Measurements from ENCODE around the gene SPEN. TPM values are rescaled to one million over a fixed set of nuclear protein-coding genes. Genes with fewer than 3 reads are reported as not detected.

The SPEN gene
- total and polyA plus RNA-seq, 4 donors, result 10.7 to 82.3 (median 36.8) TPM

GRCh38 chr1:15852036-15852827 is 4.7 kb downstream of the SPEN start:
- no peaks in the 10 kb centered on the region for H3K36me3 ChIP-seq (ENCODE audit: control insufficient read depth in 4 of 4, insufficient read depth in 4 of 4, low read length in 4 of 4)
- ATAC-seq (ENCODE audit: insufficient read depth, low FRiP score) (no peak), DNase-seq (no peak)
- no peaks in the 10 kb centered on the region for H3K9me3 ChIP-seq (ENCODE audit: control insufficient read depth in 4 of 4, insufficient read depth in 3 of 4, low read length in 3 of 4)
- 40 to 42% methylated on average over 6 of the region's 6 CpGs for WGBS, 2 donors
- H3K4me3 ChIP-seq, result no peak overlapping the region
- TF ChIP-seq CTCF (IDR thresholded peaks at IDR 0.05; ENCODE audit: control extremely low read depth, extremely low read depth), result no peak
- H3K27me3 ChIP-seq (ENCODE audit: control insufficient read depth in 3 of 3, insufficient read depth in 3 of 3, low read length in 2 of 3), result no peaks in the 10 kb centered on the region
- H3K4me1 ChIP-seq (ENCODE audit: control insufficient read depth in 5 of 5, insufficient read depth in 5 of 5, low read length in 5 of 5), result peaks cover 2 to 19% (median 5%) of the 10 kb centered on the region in 5 donors
- H3K27ac ChIP-seq (ENCODE audit: low read depth in 1 of 2, low read length in 1 of 2), result no peak overlapping the region
- no peak overlapping the region for H3K9ac ChIP-seq (ENCODE audit: insufficient read depth in 1 of 2, low read length in 2 of 2)

GRCh38 chr1:15852828-15853302 is 5.4 kb downstream of the SPEN start:
- no peak overlapping the region for H3K27ac ChIP-seq (ENCODE audit: low read depth in 1 of 2, low read length in 1 of 2)
- no peak for ATAC-seq (ENCODE audit: insufficient read depth, low FRiP score)
- WGBS, 2 donors, result 89 to 90% methylated on average over 3 of the region's 3 CpGs

GRCh38 chr1:15856888-15857287 is 9.4 kb downstream of the SPEN start:
- no peaks in the 10 kb centered on the region for H3K27me3 ChIP-seq (ENCODE audit: control insufficient read depth in 3 of 3, insufficient read depth in 3 of 3, low read length in 2 of 3)
- ATAC-seq (ENCODE audit: insufficient read depth, low FRiP score) (no peak), DNase-seq (no peak)
- H3K27ac ChIP-seq (ENCODE audit: low read depth in 1 of 2, low read length in 1 of 2), result no peak overlapping the region
- peaks cover 0 to 1% (median 0%) of the 10 kb centered on the region in 4 donors for H3K36me3 ChIP-seq (ENCODE audit: control insufficient read depth in 4 of 4, insufficient read depth in 4 of 4, low read length in 4 of 4)
- H3K9ac ChIP-seq (ENCODE audit: insufficient read depth in 1 of 2, low read length in 2 of 2), result no peak overlapping the region
- no peak for TF ChIP-seq CTCF (IDR thresholded peaks at IDR 0.05; ENCODE audit: control extremely low read depth, extremely low read depth)
- 87 to 92% methylated on average over 5 of the region's 5 CpGs for WGBS, 2 donors
- H3K9me3 ChIP-seq (ENCODE audit: control insufficient read depth in 4 of 4, insufficient read depth in 3 of 4, low read length in 3 of 4), result no peaks in the 10 kb centered on the region
- peaks cover 0 to 12% (median 2%) of the 10 kb centered on the region in 5 donors for H3K4me1 ChIP-seq (ENCODE audit: control insufficient read depth in 5 of 5, insufficient read depth in 5 of 5, low read length in 5 of 5)
- no peak overlapping the region for H3K4me3 ChIP-seq

More at GRCh38 chr1:15852828-15853302, 5.4 kb downstream of the SPEN start:
- Histone ChIP-seq H3K27me3 (ENCODE audit: control insufficient read depth in 3 of 3, insufficient read depth in 3 of 3, low read length in 2 of 3) (no peaks in the 10 kb centered on the region), H3K4me3 (no peak overlapping the region), H3K9me3 (ENCODE audit: control insufficient read depth in 4 of 4, insufficient read depth in 3 of 4, low read length in 3 of 4) (no peaks in the 10 kb centered on the region), H3K9ac (ENCODE audit: insufficient read depth in 1 of 2, low read length in 2 of 2) (no peak overlapping the region), H3K4me1 (ENCODE audit: control insufficient read depth in 5 of 5, insufficient read depth in 5 of 5, low read length in 5 of 5) (peaks cover 2 to 19% (median 5%) of the 10 kb centered on the region in 5 donors), H3K36me3 (ENCODE audit: control insufficient read depth in 4 of 4, insufficient read depth in 4 of 4, low read length in 4 of 4) (no peaks in the 10 kb centered on the region)
- DNase-seq, result no peak
- TF ChIP-seq CTCF (IDR thresholded peaks at IDR 0.05; ENCODE audit: control extremely low read depth, extremely low read depth), result no peak

Measured in lung (tissue), 12 donors.